HG02970 (cell line): ENCODE measurements around the gene NIPAL3.

Experiments
- ATAC-seq: cut with Tn5 transposase; IDR thresholded peaks from one replicate; pipeline ENCODE4 v1.9.1; 2021; ENCODE audit warnings: mild to moderate bottlenecking, moderate library complexity, moderate number of reproducible peaks; ENCODE audit not compliant: unreplicated experiment, low FRiP score

Gene NIPAL3

DNA sequence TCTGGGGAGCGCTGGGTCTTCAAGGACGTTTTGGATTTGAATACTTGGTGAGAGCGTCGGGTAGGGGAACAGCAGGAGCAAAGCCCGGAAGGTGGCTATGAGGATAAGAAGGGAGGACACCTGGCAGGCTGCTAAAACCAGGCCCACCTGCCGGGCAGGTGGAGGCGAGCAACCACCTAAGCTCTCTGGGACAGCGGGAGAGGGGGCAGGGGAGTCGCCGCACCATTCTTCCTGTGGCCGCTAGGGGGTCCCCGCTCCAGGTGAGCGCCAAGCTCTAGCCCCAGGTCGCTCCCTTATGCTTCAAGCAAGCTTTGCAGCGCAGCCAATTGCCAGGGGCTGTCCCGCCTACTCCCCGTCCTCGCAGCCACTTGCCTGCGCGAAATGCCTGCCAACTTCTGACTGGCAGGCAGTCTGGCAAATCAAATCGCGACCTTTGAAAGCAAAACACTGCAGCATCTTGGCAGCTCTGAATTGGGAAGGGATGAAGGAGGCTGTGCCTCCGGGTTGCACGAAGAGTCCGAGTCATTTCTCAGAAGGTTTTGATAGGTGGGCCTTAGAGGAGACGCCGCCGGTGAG is at the start of gene NIPAL3:
Gene NIPAL3 (plus strand): TSS at position 469 of the 576 bp plus-strand sequence. CDS start 3,746 bp downstream, outside the sequence.
- peak; percentile 91 for ATAC-seq

DNA sequence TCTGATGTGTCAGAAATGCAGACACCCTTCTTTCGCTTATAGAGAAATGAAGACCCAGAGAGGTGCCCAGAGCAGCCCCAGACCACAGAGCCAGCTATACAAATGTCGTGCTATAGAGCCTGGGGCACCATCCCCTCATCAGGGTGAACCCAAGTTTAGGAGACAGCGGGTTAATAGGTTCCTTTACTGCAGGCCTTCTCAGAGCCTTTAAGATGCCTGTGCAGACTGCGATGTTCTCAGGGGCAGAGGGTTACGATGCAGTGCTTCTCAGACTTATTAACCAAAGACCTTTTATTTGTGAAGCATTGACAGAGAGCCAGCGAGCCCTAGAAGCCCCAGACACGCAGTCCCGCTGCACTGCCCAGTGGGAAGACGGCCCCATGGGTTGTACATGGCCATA is 48.9 kb upstream of the NIPAL3 start:
- no peak for ATAC-seq

DNA sequence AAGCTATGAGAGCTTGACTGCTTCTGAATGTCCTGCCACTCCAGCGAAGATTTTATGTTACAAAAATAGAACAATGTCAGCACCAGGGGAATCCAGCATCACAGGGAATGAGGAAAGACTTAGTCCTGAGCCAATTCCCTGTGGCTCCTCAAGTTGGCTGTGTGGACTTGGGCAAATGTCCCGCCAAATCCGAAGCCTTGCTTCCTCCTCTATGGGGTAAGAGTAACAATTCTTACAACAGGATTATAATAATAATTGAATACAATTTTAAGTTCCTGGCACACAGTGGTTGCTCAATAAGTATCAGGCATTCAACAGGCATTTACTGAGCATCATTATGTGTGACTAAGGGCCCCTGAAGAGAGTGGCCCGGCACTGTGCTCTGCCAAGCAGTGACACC is 46.4 kb upstream of the NIPAL3 start:
- no peak for ATAC-seq

- ATAC-seq, result no peak
These were observed 45.8 kb upstream of the NIPAL3 start for GRCh38 chr1:24369801-24370200.

DNA sequence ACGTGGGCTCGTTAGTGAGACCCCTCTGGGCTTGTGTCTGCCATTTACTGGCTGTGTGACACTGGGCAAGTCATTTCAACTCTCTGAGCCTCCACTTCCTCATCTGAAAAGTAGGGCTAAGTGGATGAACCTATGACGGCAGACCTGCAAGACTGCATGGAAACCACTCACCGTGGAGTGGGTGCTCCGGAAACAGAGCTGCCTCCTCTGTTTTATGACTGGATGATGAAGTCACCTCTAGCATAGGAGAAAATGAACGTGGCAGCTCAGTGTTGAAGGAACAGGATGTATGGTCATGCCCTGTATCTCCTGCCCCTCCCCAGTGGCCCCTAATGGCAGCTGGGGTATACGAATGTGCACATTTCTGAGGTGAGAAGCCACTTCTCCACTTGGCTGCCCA is 42.6 kb upstream of the NIPAL3 start:
- no peak for ATAC-seq

GRCh38 chr1:24373710-24374109 is 41.9 kb upstream of the NIPAL3 start:
- ATAC-seq, result no peak

- ATAC-seq, result no peak
These were observed 40.5 kb upstream of the NIPAL3 start for GRCh38 chr1:24374891-24375786.

GRCh38 chr1:24379733-24380315 is 35.8 kb upstream of the NIPAL3 start:
- no peak for ATAC-seq

DNA sequence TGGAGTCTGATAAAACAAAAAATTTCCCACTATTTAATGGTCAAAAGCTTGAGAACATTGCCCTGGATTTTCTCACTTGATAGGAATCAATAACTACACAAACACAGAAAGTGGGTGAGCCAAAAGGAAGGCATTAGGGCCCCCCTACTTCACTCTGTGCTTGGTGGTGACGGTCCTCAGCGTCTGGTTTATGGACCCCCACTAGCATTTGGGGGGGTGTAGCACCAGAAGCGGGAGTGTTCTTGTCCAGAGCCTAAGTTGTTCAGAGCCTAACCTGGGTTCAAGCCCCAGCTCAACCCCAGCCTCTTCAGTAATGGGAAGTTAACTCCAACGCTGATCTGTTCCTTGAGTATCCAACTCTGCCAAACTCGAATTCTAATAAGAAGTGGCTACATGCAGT is 35.1 kb upstream of the NIPAL3 start:
- no peak for ATAC-seq

DNA sequence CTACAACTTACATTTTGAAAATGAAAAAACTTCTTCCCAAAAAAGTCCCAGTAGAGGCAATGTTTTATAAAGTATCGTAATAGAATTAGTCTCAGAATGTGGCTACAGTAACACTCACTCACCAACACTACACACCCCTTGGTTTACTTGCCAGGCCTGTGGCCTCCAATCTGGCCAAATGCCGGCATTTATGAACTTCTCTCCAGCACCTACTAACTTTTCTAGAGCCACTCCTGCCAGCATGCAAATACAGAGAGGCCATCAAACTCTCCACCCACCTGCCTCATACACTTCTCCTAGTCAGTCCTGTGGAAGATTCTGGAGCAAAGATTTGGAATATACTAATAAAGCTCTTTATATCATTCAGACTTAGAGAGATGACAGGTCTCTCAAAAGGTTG is 34.3 kb upstream of the NIPAL3 start:
- ATAC-seq, result no peak

DNA sequence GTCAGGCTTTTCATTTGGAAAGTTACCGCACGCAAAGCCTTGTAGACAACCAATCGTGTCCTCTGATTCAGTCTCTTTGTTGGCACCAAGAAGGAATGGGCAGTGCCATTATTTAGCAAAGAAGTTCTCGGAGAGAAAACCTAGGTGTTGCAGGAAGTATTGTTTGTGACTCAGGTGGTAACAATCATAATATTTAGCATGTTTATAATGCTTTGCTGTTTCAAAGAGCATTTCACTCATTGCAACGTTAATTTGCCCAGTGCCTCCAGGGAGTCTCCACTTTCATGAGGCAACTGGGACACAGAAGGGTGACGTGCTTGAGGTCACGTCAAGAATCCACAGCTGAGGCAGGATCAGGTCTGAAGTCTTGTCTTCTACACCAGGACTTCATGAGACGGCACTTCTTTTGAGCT is 33.4 kb upstream of the NIPAL3 start:
- no peak for ATAC-seq

DNA sequence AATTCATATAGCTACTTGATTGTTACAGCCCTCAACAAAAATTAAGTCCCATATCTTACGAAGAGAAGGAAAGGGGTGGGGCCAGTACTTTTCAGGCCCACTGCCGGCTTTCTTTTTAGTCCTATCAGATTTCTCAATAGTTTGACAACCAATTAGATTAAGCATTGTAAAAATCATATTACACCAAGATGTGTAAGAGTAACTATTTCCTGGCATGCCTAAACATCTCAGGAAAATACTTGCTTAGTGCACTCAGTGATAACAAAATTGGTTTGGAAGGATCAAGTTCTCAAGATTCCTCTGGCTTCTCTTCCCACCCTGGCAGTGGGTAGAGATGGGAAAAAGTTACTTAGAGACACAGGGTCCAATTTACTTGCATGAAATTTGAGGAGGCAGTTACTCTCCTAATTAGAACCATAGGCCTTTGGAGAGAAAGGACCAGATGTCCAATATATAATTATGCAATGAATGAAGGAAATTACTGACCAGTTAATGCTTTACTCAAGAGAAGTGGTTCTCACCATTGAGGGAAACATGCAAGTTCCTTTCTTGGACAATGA is 32.1 kb upstream of the NIPAL3 start:
- no peak for ATAC-seq

- ATAC-seq, result no peak
These were observed 31.1 kb upstream of the NIPAL3 start for GRCh38 chr1:24384251-24385090.

DNA sequence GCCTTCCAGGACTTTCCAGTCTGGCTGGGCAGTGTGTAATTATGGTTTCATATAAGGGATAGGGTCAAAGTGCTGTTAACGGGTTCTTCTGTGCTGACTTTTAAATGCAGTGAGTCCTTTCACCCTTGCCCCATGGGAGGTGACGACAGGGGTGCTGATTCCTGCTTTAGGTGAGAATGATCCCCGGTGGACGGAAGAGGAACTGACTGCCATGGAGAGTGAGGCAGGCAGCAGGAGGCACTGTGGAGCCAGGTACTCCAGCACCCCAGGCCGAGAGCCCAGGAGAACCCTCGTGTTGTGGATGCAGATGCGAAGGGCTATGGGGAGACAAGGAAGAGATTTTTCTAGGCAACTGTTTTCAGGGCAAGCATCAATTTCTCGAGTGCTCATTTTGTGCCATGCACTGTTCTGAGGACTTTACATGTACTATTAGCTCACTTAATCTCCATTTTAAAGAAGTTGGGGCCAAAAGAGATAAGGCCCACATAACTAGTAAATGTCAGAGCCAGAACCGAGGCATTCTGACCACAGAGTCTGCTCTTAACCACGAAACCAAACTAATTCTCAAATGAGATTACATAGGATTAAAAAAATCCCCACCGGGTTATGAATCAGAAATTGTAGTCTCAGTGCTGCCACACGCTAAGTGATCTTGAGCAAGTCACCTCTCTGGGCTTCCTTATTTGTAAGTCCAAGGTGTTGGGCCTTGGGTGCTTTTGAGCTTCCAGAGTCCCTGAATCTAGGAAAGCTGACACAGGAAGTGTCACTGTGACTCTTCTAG is 30.3 kb upstream of the NIPAL3 start:
- ATAC-seq, result no peak

DNA sequence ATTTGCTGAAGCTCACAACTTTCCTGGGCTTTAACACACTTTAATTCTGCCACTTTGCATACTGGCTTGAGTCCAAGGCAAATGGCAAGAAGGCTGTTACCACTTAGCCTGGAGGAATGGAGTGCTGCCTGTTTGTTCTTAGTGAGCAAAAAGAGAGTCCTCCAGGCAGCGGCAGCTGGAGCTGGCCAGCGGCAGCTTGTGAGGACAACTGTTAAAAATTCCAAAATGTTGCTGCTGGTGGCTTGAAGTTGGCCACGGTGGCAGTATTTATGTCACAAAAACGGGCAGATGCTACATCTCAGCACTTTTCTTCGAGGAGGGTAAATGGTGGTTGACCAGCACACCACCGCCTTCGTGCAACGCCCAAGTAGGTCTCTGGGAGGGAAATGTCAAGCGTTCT is 29.4 kb upstream of the NIPAL3 start:
- ATAC-seq, result no peak

GRCh38 chr1:24386931-24387330 is 28.7 kb upstream of the NIPAL3 start:
- ATAC-seq, result no peak

DNA sequence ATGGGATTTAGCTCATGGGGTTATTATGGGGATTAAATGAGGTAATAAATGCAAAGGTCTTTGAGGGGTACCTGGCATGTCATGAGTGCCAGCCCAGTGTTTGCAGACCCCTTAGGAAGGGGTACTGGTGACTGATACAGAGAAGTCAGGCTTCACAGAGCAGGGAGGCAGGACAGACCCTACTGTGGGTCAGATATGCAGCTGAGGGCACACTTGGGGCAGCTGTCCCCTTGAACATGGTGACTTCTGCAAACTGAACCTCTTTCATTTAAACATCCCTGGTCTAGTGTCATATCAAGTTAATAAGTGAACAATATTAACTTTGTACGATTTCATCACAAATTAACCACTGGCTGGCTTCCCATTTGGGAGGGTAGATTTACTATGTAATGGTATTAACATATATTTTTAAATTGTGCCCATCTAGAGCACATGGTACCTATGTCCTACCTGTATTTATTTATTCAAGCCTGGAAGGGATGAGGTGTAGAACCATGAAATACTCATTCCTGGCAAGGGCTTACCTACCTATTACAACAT is 27.9 kb upstream of the NIPAL3 start:
- no peak for ATAC-seq

- no peak for ATAC-seq
These were observed 27.2 kb upstream of the NIPAL3 start for GRCh38 chr1:24388331-24388885.

DNA sequence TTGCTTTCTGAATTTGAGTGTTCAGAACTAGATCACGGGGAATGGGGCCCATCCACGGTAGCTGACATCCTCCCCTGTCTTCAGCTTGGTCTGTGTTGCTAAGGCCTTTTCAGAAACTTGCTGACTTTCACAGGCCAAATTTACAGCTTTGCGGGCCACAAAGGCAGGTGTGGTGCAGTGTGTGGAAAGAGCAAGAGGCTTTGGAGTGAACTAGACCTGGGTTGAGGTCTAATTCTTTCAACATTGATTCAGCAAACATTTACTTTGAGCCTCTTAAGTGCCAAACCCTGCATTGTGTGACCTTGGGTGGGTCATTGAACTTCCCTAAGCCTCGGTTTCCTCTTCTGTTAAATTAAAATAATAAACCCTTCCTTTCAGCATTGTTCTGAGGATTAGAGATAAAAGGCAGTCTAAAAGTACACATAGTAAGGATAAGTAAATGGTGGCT is 26.3 kb upstream of the NIPAL3 start:
- ATAC-seq, result no peak
